Middle frontal gyrus (tissue), 1 donor: ENCODE results near the gene THAP10.
"Not testable (repeated sequence)": the region's sequence is repeated elsewhere in the genome, so short reads cannot be mapped to it uniquely, and the experiment has no call there.

Source experiments
- DNase-seq: peaks from one replicate; pipeline ENCODE4 v3.0.0-alpha.2; 2015; ENCODE audit warnings: low spot score; ENCODE audit errors: extremely low spot score

Gene THAP10

DNA sequence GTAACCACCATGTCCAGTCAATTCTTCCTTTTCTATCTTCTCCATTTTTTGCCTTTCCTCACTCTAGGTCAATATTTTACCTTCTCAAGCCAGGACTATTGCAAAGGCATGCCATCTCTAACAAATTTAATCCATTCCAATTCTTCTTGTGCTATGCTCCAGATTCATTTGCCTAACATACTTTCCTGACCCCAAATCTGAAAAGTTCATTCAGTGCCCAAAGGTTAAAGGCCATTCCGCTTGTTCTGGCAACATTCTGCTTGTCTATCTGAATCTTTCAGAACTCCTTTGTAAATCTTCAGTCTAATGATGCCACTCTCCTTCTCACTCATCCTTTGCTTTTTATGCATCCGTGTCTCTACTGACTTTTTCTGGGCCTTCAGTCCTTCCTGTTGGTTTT, 15.6 kb downstream of the THAP10 start:
- DNase-seq: no peak

DNA sequence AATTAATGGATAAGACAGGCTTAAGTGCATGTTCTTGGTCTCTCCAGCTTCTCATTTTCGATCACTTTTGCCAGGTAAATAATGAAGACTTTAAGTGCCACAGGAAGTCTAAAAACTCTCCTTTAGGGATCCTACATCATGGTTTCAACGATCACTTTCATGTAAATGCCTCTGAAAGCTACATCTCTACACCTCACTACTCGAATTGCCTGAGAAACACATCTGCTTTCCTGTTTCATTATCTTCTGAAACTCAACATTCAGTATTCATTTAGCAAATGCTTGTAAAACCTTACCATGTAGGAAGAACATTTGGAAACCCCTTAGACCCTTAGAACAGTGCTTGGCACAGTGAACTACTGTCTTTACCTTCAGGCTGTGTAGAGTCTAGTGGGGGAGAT, 16.2 kb downstream of the THAP10 start:
- DNase-seq: no peak

DNA sequence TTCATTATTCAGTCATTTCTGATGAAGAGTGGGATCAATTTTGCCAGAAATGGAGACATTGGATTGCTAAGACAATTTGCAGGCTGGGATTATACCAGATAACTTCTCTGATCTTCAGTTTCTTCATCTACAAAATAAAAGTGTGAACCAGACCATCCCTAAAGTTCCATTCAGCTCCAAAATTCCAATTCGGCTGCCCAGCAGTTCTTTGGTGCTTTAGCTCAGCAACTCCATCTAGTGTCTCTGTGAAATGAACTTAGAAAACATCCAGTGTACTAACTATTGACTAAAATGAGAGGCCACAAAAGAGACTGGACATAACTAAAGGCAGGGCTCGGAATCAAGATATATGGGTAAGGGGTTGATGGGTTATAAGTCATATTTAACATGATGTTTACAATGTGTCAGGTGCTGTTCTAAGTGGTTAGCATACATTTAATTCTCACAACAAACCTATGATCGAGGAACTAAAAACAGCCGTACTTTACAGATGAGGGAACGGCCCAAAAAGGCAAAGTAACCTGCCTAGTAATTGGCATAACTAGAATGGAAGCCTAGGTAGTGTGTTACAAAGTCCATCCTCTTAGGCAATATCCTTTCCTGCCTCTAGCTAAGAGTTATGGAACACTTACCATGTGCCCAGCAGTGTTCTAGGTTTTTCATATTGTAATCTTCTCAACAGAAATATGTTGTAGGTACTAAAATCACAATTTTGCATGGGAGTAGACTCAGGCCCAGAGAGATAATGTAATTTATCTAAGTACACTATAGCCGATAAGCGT, 17.0 kb downstream of the THAP10 start:
- peak; percentile 63 for DNase-seq

DNA sequence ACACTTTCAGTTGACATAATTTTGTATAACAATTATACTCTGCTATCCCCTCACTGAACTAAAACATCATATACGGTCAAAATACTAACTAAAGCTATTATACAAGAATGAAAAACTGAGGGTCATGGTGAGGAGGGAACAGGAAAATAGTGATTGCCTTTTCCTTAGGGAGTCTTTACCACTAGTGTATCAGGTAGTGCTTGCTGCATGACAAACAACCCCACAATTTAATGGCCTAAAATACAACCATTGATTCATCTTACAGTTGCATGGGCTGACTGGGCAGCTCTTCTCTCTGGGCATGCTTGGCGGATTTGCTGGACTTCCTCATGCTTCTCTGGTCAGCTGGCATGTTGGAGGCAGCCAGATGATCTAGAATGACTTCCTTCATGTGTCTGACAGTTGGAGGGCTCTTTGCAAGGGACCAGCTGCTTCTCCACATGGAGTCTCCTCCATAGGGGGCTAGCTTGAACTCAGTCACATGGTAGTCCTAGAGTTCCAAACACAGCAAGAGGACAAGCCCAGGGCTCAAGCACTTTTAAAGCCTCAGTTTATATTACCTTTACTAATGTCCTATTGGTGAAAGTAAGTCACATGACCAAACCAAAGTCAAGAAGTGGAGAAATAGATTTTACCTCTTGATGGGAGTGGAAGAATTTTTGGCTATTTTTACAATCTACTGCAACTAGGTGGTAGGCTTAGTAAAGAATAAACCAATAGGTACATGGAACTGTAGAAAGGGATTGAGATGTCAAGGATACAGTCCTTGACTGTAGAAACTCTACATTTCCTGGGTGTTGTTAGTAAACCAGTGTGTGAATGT, 18.8 kb downstream of the THAP10 start:
- DNase-seq: no peak

DNA sequence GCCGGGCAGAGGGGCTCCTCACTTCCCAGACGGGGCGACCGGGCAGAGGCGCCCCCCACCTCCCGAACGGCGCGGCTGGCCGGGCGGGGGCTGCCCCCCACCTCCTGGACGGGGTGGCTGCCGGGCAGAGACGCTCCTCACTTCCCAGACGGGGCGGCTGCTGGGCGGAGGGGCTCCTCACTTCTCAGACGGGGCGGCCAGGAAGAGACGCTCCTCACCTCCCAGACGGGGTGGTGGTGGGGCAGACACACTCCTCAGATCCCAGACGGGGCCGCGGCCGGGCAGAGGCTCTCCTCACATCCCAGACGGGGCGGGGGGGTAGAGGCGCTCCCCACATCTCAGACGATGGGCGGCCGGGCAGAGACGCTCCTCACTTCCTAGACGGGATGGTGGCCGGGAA, 20.7 kb downstream of the THAP10 start:
- not testable (repeated sequence) for DNase-seq

DNA sequence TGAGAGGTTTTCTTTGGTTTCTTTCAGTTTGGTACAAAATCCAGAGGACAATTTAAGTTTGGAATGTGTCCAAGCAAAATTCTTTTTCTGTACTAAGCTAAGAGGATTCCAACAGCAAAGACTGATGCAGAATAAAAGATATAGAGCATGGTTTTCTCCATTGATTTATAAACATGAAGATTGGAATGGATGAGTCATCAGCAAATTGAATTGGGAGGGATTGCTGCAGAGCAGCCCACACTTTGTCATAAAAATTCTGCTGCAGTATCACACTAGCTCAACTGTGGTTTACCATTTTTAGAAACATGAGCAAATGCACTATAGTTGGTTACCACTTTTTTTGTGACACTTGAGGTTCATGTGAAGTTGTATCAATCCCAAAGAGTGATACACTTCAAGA, 22.2 kb downstream of the THAP10 start:
- peak; percentile 50 for DNase-seq

DNA sequence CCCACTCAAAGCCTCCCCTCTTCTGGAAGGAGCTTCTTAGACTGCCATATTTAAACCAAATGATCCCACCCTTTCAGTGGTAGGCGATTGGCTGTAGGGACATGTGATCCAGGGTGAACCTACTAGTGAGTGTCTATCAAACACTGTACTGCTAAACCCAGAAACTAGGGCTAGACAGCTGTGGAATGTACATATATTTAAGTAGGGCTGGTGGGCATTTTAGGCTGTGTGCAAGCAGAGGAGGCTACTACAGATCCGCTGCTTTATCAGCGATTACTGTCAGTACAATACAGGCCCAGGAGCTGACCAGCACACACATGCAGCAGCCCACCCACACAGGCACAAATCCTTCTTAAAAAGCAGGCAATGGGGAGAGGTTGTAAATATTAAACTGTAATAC, 22.9 kb downstream of the THAP10 start:
- no peak for DNase-seq

DNA sequence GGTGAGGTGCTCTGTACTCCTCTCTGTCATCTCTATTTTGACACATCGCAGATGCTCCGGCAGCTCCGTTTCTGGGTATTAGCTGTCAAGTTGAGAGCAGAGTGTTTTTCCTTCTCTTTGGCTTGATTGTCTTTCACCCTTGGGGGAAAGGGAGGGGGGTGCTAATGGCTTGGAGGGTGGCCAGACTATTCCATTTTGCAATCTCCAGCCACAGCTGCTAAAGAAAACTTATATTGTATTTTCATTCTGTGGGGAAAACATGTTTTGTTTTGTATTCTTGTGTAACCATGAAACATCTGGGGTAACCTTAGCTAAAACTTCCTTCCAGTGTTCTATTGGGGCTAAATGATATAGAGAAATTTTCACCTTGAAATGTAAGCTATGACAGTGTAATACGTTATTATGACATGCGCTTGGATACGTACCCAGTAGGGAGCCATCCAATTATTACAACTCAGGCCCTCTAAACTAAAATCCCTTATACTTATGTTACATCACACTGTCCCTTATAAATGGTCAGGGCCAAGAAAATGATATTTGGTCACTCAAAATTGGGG, 24.2 kb downstream of the THAP10 start:
- no peak for DNase-seq

DNA sequence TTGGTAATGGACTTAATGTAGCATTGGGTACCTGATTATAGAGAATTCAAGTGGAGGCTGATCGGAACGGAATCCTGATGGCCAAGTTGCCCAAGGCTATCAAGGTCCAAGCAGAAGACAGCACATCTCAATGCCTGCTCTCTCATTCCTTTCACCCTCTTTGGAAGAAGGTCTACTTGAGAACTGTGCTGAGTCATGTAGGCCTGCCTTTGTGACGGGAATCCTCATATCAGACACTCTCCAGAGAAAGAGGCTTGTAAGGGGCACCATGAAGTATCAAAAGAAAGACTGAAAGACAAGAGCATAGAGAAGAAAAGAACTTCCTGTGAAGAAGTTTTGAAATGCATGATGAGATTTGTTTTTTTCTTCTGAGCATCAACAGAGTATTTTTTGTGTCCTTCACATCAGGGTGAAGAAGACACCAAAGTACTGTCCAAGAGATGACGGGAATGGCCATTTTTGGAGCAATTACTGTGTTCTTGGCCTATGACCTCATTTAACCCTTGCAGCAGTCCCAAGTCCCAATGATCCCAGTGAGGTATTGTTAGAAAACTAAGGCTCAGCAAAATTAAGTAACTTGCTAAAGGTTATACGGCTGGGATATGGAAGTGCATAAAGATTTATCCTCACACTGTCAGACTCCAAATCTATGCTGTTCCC, 25.1 kb downstream of the THAP10 start:
- DNase-seq: no peak

DNA sequence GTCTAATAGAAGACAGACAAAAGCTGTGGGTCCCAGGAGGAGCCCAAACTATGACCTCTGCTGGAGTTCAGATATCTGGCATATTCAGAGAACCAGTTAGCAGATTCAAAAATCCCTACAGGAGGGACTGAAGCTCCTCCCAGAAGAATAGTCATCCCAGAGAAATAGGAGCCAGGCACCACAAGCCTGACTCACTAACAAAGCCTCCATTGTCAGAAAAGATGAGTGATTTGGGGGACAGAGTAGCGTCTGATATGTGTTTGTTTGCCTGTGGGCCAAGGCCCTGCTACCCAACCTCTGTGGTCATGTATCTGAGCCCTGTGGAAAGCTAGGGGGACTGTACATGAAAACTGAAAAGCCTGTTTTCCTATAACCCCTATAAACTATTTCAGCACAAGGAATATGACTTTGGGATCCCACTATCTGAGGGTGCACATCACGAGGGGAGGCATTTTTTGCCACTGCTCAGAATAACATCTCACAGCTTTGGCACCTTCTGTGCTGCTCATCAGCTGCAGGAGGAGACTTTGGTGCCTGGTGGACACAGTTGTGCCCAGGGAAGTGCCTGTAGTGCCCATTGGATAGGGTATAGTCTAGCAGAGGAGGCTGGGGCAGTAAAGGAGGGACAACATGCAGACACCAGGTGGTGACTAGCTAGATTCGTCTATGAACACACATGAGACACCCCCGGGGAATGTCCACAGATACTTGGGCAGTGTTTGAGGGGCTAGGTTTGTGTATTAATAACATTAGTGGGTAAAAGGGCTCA, 28.6 kb downstream of the THAP10 start:
- DNase-seq: peak; percentile 80

DNA sequence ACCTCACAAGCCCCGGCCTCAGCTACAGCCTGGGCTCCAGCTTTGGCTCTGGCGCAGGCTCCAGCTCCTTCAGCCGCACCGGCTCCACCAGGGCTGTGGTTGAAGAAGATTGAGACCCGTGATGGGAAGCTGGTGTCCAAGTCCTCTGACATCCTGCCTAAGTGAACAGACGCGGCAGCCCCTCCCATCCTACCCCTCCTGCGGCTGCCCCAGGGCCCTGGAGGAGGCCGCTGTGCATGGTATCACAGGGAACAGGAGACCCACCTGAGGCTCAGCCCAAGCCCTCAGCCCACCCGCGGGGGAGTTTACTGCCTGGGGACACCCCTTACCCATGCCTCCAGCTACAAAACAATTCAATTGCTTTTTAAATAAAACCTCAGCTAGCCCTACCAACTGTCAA, 32.2 kb downstream of the THAP10 start:
- no peak for DNase-seq

DNA sequence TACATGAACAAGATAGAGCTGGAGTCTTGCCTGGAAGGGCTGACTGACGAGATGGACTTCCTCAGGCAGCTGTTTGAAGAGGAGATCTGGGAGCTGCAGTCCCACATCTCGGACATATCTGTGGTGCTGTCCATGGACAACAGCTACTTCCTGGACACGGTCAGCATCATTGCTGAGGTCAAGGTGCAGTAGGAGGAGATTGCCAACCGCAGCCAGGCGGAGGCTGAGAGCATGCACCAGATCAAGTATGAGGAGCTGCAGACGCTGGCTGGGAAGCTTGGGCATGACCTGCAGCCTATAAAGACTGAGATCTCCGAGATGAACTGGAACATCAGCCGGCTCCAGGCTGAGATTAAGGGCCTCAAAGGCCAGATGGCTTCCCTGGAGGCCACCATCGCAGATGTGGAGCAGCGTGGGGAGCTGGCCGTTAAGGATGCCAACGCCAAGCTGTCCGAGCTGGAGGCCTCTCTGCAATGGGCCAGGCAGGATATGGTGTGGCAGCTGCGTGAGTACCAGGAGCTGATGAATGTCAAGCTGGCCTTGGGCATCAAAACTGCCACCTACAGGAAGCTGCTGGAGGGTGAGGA, 32.8 kb downstream of the THAP10 start:
- DNase-seq: no peak

DNA sequence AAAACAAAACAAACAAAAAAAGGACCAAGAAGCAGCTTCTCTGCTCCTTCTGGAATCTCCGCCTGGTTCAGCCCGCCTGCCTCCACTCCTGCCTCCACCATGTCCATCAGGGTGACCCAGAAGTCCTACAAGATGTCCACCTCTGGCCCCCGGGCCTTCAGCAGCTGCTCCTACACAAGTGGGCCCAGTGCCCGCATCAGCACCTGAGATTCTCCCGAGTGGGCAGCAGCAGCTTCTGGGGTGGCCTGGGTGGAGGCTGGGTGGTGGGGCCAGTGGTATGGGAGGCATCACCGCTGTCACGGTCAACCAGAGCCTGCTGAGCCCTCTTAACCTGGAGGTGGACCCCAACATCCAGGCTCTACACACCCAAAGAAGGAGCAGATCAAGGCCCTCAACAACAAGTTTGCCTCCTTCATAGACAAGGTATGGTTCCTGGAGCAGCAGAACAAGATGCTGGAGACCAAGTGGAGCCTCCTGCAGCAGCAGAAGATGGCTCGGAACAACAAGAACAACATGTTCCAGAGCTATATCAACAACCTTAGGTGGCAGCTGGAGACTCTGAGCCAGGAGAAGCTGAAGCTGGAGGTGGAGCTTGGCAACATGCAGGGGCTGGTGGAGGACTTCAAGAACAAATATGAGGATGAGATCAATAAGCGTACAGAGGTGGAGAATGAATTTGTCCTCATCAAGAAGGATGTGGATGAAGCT, 33.5 kb downstream of the THAP10 start:
- not testable (repeated sequence) for DNase-seq

DNA sequence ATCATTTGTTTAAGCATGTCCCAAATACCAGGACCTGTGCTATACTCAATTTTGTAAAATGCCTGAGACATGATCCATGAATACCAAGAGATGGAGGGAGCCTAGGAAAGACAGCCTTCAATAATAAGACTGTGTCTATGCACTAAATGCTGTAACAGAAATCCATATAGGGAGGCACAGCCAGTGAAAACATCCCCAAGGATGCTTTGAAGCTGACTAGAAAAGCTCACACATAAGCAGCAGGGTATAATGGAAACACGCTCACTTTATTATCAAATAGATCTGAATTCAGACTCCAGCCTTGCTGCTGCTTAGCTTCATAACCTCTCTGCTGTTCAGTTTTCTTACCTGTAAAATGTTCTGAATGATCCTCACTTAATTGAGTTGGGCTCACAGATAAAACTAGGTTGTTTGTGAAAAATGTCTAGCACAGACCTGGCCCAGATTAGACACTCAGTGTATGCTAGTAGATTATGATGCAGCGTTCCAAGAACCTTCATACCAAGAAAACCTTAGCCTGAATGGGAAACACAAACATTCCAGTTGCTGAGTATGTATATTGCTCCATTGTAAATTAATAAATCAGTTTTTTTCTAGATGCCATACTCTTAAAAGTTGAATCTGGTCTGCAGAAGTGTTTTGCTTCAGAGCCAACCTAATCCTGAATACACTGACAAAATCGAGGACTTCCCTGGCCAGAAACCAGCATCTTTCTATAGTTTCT, 34.5 kb downstream of the THAP10 start:
- DNase-seq: no peak

DNA sequence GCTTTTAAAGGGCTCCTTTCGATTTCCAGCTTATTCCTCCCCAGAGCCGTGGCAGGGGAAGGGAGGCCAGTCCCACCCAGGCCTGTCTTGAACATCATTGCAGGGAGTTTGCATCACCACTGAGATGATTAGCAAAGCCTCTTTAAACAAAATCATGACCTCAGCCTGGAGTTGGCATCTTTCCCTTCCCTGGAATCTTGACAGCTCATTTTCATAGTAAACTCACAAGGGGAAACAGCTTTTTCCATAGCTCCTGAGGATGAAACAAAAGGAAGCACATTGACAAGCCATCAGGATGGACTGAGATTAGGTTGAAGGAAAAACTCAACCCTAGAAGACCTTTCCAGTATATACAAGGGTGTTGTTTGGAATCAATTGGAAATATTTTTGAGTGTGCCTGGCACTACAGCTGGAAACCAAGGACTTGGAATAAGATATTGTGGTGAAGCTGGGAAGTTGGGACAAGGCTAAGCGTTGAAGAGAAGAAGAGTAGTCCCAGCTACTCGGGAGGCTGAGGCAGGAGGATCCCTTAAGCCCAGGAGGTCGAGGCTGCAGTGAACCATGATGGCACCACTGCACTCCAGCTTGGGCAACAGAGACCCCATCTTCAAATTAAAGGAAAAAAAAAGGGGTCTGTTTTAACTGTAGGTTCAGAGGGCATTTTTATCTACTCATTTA, 35.2 kb downstream of the THAP10 start:
- DNase-seq: no peak

DNA sequence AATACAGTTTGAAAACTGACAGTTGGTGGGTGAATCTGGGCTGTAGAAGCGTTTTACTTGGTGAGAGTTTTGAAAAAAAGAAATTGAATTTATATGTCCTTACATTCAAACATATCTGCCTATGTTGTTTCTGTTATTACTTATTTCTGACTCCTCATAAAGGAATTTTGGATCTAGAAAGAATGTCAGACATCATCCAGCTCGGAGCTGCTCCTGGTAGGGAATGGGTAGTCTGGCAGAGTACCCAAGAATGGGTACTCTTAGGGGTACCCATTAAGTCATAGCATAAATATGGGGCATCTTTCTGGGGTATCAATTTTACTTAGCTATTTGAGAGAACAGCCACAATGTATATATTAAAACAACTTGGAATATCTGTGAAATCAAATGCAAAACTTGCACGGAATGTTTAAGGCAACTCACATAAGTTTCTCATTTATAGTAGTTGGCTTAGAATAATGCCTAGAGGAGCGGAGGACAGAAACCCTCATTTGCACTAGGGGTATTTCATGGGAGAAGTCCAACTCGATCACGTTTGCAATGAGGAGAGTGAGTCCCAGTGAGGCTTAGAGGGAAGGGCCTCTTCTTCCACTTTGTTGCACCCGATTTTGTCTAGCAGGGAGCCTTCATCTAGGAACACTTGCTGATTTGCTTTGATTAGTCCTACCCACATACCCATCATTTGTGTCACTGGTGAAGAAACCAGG, 35.9 kb downstream of the THAP10 start:
- no peak for DNase-seq

DNA sequence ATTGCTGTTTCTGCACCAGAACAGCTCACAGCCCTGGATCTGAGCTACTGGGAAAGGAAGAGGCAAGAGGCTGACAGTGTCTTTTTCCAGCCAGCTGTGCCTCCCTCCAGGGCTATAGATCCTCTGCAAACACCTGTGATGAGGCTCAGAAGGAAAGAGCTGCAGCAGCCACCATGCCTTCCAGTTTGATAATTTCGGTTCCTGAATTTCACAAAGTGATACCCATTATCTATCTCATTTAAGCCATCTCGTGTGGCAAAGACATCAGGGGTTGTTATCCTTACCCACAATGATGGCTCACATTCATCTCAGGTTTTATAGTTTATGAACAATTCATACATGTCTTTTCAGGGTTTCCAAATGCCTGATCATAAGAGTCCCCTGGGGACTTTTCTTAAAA, 36.5 kb downstream of the THAP10 start:
- DNase-seq: no peak

DNA sequence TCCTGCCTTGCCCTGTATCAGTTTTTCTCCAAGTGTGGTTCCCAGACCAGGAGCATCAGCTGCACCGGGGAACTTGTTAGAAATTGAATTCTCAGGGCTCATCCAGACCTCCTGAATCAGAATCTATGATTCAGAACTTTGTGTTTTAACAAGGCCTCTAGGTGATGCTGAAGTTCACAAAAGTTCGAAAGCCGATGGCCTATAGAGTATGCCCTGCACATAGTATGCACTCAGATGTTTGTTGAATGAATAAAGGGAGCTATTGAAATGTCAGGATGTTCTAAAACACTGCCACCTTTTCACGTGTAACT, 37.6 kb downstream of the THAP10 start:
- no peak for DNase-seq
